ENCODE results near the gene ADD3.

DNA sequence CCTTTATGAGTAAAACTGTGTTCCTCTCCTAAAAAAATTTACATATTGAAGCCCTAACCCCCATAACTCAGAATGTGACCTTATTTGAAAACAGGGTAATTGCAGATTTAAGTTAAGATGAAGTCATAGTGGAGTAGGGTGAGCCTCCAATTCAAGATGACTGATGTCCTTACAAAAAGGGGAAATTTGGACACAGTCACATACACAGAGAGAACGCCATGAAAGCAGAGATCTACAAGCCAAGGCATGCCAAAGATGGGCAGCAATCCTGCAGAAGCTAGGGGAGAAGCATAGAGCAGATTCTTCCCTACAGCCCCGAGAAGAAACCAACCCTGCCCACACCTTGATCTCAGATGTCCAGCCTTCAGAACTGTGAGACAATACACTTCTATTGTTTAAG is 23.8 kb upstream of the ADD3 start:
- TF ChIP-seq, protein P1, sequence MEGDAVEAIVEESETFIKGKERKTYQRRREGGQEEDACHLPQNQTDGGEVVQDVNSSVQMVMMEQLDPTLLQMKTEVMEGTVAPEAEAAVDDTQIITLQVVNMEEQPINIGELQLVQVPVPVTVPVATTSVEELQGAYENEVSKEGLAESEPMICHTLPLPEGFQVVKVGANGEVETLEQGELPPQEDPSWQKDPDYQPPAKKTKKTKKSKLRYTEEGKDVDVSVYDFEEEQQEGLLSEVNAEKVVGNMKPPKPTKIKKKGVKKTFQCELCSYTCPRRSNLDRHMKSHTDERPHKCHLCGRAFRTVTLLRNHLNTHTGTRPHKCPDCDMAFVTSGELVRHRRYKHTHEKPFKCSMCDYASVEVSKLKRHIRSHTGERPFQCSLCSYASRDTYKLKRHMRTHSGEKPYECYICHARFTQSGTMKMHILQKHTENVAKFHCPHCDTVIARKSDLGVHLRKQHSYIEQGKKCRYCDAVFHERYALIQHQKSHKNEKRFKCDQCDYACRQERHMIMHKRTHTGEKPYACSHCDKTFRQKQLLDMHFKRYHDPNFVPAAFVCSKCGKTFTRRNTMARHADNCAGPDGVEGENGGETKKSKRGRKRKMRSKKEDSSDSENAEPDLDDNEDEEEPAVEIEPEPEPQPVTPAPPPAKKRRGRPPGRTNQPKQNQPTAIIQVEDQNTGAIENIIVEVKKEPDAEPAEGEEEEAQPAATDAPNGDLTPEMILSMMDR (IDR thresholded peaks at IDR 0.05; ENCODE audit: poor library complexity): no peak
- TF ChIP-seq EZH2 (IDR thresholded peaks at IDR 0.05; ENCODE audit: borderline replicate concordance) (no peak), EZH2phosphoT487 (IDR thresholded peaks at IDR 0.05; ENCODE audit: low read depth, severe bottlenecking, unreplicated experiment) (no peak)

Measured in hepatocyte (in vitro differentiated cells).